Measurements from ENCODE around the gene TDRD7.

The TDRD7 gene

GRCh38 chr9:97507428-97507984, 95.6 kb downstream of the TDRD7 start:
- DNase-seq: no peak

DNA sequence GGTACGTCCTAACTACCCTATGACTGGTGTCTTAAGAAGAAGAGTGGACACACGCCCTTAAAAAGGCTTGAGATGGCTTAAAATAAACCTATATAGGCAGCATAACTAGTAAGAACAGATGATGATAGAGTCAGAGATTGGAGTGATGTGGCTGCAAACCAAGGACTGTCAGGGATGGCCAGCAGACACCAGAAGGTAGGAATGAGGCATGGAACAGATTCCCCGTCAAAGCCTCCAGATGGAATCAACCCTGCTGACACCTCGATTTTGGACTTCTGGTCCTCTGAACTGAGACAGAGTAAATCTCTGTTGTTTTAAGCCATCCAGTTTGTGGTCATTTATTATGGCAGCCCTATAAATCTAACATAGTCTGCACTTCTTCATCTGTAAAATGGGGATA, 97.0 kb downstream of the TDRD7 start:
- DNase-seq: no peak

DNA sequence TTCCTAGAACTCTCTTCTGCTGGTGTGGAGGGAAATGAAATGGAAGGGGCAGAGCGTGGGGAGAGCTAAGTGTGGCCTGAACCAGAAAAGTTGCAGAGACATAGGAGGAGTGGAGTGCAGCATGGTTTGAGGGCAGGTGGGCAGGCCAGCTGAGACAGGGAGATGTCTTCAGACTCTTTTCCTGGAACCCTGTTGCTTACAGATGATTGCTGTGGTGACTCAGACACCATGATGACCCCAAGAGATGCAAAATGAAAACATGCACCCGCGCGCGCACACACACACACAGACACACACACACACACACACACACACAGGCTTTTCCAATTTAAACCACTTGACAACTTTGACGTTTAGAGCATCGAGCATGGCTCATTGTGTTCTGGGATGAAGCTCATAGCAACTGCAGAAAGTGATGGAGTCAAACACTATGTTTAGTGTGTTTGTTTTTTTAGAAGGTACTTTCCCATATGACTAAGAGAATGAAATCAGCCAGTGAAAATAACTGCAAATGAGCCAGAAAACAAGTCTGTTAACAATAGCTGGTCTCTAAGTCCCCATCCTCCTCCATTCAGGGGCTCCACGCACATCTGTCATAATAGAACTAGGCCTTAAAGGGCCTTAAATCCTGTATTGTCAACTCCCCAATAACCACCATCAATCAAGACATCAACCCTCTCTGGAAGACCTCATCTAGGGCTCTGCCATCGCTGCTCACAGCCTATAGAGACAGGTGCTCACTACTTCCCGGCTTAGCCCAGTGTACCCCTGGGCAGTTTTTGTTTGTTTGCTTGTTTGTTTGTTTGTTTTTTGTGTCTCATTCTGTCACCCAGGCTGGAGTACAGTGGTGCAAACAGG, 99.1 kb downstream of the TDRD7 start:
- DNase-seq: peak; percentile 37

- DNase-seq: peak; percentile 12
Measured at GRCh38 chr9:97511655-97512427, 99.9 kb downstream of the TDRD7 start.

DNA sequence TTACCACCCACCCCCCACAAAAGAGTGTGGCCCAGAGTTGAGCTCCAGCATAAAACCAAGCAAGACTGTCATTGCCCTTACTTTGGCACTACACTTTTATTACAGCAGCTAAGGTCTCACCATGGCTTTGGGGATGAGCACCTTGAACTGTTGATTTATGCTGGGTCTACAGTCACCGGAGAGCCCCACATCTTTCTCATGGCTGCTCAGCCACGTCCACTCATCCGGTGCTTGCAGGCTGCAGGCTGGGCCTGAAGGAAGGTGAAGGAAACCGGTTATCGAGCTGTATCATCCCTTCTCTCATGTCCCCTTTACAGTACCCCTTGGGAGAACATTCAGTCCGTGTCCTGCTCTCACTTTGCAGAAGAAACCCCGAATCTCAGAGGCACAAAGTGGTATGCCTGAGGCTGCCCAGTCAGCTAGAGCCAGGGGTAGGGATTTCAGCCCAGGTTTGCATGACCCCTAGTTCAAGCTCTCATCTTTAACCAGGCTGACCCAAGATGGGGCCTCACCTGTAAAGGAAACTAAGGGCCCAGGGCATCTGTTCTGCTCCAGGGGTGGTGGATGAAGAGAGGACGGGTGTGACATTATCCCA, 101.2 kb downstream of the TDRD7 start:
- no peak for DNase-seq

- DNase-seq: no peak
Measured at GRCh38 chr9:97514531-97514930, 102.6 kb downstream of the TDRD7 start.

DNA sequence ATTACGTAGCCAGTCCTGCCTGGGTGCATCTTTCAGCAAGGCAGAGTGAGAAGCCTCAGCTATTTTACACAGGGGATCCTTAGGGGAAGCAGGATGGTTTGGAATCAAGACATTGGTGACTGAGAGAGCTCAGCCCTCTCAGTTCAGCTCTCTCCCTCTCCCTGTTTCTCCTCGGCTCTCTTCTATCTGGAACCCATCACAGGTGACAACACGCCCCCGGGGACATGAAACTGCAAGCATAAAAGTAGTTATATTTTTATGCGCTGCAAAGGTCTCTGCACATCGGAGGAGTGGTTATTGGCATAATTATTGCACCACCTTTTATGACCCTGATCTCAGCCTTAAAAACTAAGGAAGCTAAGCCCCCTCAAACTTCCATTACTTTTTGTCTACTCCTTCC, 103.8 kb downstream of the TDRD7 start:
- no peak for DNase-seq

DNA sequence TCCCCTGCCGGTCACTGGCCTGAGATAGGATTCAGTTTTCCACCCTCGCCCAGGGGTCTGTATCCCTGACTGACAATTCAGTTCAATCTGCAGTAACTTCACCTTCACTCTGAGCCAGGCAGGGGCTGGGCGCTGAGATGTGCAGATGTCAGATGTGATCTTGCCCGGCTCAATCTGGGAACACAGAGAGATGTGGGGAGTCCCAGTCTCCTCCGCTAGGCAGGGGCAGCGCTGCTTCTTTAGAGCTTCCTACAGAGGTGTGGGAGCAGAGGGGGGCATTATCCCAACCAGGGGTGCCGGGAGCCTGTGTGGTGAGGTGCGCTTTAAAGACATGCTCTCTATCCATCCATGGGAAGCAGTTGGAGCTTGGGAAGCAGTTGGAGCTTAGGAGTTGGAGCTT, 104.2 kb downstream of the TDRD7 start:
- no peak for DNase-seq

GRCh38 chr9:97517331-97518089, 105.6 kb downstream of the TDRD7 start:
- no peak for DNase-seq

DNA sequence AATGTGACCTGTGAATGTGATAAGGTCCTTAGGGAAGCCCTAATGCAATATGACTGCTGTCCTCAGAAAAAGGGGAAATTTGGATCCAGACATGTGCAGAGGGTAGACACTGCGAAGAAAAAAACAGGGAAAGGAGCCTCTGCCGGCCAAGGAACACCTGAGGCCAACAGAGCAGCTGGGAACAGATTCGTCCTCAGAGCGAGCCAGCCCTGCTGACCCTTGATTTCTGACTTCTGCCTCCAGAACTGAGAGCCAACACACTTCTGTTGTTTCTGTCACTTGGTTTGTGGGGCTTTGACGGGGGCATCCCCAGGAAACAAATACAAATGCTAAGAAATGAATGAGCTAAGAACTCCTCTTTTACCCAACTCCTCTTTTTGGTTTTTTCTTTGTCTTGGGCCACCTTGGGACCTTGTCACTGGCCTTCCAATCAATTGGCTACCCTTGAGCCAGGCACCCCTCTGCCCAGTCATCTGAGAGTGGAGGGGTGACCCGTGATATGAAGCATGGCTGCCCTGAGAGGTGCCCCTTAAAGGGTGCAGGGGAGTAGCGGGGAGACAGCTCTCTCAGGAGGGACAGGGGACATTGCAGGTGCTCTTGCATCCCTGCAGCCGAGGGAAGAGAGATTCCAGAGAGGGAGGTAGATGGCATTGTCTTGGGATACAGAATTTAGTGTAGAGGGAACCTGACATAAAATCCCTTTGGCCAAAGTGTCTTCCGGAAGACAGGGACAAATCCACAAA, 106.4 kb downstream of the TDRD7 start:
- no peak for DNase-seq

DNA sequence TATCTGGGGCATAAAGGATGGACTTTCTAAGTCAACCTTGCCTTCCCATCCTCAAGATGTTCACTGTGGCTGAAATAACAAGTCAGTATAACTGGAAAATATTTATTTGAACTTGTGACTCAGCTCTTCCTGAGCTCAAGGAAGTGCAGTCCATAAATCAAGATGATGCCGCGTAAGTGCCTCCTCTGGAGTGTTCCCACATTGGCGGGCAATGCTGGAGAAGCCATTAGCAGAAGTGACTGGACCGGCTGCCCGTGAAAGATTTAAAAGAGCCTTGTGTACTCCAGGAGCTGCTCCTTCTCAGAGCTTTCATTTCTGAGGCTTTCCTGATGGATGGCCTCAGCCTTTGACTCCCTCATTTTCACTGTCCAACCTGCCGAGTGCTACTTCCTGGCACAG, 107.0 kb downstream of the TDRD7 start:
- no peak for DNase-seq

DNA sequence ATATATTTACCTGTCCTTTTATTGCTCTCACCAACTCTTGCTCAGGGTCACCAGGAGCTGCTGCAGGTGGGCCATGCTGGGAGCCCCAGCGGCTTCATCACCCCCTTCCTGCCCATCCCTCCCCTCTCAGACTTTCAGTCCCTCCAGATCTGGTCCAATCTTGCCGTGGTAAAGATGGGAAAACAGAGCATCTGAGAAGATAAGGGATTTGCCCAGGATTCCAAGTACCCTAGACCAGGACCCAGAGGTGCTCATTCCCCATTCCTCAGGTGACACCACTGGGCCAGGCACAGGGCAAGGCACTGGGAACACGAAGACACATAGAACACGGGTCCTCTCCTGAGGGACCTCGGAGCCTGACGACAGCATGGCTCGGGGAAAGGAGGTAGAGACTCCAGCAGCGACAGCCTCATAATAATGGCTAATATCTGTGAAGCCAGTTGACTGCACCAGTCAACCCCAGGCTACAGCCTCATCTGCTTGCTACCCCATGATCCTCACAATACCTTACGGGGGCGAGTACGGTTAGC, 107.6 kb downstream of the TDRD7 start:
- no peak for DNase-seq

DNA sequence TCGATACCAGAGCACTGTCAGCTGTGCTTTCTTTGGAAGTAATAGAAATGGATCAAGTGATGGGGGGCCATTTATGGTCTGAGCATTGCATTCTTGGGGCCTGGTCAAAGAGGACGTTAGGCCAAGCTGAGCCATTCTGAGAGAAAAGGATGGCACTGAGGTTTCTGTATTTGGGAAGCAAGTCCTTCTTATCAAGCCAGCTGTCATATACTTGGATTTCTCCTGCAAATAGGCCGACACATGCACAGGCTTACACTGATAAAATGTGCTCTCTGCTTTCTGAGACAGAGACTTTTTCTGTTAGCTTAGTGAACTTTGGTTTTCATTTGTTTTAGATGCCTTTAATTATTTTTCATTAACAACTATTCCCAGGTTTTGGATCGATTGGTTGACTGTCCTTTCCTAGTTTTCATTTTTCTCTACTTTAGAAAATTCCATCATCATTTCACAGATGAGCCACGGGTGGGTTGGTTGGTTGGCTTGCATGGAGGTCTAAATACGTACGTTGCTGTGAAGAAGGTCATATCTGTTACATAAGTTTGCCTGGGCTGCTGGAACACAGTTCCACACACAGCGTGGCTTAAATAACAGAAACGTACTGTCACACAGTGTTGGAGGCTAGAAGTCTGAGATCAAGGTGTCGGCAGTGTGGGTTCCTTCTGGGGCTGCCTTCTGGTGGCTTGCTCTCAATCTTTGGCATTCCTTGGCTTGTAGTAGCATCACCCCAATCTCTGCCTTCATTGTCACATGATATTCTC, 109.9 kb downstream of the TDRD7 start:
- DNase-seq: no peak

DNA sequence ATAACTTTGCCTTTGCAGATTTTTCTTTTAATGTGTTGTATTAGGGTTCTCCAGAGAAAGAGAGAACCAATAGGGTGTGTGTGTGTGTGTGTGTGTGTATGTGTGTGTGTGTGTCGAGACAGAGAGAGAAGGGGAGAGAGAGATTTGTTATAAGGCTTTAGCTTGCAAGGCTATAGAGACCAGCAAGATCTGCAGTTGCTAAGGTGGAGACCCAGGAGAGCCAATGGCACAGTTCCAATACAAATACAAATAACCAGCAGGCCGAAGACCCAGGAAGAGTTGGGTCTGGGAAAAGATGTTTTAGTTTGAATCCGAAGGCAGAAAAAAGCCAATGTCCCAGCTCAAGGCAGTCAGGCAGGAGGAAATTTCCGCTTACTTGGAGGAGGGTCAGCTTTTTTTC, 112.5 kb downstream of the TDRD7 start:
- DNase-seq: no peak

GRCh38 chr9:97525451-97525850, 113.6 kb downstream of the TDRD7 start:
- DNase-seq: no peak

- no peak for DNase-seq
Measured at GRCh38 chr9:97526895-97527575, 115.1 kb downstream of the TDRD7 start.

- DNase-seq: no peak
Measured at GRCh38 chr9:97527626-97528528, 116.0 kb downstream of the TDRD7 start.

- no peak for DNase-seq
Measured at GRCh38 chr9:97528529-97529230, 116.8 kb downstream of the TDRD7 start.

Data from suppressor macrophage treated with lipopolysaccharide for 4 hours (primary cell).